ENCODE results near the gene PLCB3.

The PLCB3 gene

DNA sequence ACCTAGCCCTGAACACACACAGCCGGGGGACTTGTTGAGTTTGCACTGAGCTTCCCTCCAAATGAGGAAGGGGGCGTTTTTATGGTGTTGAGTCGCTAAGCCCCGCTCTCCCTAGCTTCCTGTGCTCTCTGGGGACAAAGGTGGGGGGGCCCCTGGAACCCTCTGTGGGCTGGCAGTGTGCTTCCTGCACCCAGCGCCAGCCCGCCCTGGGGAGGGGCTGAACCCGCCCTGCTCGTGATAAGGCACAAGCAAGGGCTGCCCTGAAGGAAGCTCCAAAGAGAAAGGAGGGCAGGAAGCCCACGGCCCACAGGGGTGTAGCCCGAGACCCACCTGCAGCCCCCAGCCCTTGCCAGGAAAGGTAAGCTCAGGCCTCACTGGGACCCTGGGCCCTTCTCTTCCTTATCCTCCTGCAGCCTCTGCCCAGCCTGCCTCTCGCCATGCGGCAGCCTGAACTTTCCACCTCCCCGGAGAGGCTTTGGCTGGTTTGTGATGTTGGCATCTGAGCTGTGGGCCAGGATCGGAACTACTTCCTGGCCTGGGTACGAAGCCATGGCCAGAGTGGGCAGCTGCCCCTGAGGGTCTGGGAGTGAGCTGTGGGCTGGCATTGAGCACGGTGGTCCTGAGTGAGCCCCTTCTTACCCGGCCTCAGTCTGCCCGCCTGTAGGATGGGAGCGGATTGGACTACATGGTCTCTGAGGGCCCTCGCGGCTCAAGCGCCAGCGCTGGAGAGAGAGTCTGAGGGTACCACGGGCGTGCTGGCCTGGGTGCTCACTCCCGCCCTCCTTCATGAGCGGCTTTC is 44.7 kb upstream of the PLCB3 start, which contains the start of gene FERMT3:
Gene FERMT3 (plus strand): TSS at position 265 of the 799 bp plus-strand sequence. CDS start 644 bp downstream, outside the sequence.
- TF ChIP-seq, protein P1, sequence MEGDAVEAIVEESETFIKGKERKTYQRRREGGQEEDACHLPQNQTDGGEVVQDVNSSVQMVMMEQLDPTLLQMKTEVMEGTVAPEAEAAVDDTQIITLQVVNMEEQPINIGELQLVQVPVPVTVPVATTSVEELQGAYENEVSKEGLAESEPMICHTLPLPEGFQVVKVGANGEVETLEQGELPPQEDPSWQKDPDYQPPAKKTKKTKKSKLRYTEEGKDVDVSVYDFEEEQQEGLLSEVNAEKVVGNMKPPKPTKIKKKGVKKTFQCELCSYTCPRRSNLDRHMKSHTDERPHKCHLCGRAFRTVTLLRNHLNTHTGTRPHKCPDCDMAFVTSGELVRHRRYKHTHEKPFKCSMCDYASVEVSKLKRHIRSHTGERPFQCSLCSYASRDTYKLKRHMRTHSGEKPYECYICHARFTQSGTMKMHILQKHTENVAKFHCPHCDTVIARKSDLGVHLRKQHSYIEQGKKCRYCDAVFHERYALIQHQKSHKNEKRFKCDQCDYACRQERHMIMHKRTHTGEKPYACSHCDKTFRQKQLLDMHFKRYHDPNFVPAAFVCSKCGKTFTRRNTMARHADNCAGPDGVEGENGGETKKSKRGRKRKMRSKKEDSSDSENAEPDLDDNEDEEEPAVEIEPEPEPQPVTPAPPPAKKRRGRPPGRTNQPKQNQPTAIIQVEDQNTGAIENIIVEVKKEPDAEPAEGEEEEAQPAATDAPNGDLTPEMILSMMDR (IDR thresholded peaks at IDR 0.05; ENCODE audit: extremely low read depth, insufficient read depth, missing control alignments): no peak
- in situ Hi-C loops (cut with MboI; ENCODE audit: low pct_unique_long_range_greater_than_20kb, low sequenced_read_pairs, unreplicated experiment): no loop called here
- DNase-seq (ENCODE audit: low spot score): peak; percentile 69

DNA sequence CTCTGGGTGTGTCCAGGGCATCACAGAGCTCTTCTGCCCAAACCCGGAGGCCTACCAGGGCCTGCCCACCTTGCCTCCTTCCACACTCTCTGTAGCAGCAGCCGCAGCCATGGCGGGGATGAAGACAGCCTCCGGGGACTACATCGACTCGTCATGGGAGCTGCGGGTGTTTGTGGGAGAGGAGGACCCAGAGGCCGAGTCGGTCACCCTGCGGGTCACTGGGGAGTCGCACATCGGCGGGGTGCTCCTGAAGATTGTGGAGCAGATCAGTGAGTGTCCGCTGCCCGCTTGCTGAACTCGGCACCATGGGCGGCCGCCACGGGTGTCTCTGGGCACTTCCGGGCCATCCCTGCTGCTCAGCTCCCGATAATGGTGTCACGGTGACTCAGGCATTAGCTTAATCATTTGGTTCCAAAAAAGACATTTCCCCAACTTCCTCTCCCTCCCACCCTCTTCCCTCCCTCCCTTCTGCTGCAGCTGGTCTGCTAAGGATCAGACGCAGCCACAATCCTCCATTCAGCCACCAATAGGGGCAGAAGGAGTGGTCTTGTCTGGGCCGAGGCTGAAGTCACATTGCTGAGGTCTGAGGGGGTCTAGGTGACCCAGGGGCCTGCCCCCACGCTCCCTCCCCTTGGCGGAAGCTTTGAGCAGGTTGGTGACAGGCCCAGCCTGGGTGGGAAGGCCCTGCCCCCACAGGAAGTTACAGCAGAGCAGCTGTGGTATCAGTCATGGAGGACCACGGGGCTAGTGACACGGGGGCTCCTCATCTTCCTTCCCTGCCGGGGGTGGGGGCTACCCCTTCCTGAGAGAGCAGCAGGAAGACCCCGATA is 43.9 kb upstream of the PLCB3 start:
- in situ Hi-C loops (cut with MboI; ENCODE audit: low pct_unique_long_range_greater_than_20kb, low sequenced_read_pairs, unreplicated experiment): no loop called here
- TF ChIP-seq, protein P1 (IDR thresholded peaks at IDR 0.05; ENCODE audit: extremely low read depth, insufficient read depth, missing control alignments): no peak
- peak; percentile 93 for DNase-seq (ENCODE audit: low spot score)

DNA sequence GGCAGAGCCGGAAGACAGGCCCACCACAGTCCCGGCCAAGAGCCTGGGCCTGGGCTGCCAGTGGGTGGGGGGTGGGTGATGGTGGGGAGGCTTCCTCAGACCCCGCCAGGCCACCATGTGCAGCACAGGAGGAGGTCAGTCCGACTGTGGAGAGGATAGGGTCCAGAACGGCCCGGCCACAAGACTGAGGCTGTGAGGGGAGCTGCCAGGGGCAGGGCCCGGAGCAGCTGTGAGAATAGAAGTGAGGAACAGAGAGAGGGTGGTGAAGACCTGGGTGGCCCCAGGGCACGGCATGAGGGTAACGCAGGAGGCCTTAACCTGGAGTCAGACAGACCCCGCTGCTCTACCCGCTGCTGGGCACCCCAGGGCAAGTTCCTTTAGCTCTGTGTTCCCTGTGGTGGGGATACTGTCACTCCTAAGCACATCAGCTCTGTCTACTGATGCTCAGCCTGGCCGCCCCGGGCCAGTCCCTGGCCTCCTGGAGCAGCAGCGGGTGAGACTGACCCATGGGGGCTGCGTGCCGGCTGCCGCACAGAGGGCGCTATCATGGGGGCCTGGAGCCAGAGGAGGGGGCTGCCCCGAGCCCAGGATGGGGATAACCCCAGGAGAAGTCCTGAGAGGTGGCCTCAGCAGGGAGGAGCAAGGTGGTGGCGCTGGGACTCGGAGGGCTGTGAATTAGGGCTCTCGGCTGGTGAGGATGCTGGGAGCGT is 43.1 kb upstream of the PLCB3 start:
- TF ChIP-seq, protein P1 (IDR thresholded peaks at IDR 0.05; ENCODE audit: extremely low read depth, insufficient read depth, missing control alignments): no peak
- DNase-seq (ENCODE audit: low spot score): no peak
- in situ Hi-C loops (cut with MboI; ENCODE audit: low pct_unique_long_range_greater_than_20kb, low sequenced_read_pairs, unreplicated experiment): no loop called here

DNA sequence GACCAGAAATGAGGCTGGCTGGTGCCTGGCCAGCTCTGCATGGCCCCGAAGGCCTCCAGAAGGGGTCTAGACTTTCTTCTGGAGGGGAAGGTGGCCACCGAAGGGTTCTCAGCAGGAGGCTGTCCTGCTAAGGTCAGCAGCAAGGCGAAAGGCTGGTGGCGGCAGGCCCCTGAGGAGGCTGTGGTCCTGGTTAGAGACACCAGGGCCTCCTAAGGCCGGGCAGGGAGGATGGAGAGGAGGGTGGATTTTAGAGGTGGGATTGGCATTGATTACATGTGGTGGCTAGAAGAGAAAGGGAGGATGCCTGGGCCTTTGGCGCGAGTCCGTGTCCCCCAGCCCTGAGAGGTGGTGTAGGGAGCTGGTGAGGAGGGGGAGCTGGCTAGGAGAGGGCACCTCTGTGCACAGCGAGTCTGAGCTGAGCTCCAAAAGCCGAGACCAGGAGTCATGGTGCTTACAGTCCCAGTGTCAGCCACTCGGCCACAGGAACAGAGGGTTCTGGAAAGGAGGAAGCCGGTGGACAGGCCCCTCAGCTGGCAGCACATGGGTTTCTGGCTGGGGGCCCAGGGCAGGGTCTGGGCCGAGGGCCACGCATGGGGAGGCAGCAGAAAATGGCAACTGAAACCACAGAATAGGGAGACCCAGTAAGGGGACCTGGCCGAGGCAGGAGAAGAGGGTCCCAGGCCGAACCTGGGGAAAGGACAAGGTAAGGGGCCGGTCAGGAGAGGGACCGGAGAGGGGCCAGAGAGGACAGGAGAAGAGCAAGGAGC is 42.4 kb upstream of the PLCB3 start:
- TF ChIP-seq, protein P1 (IDR thresholded peaks at IDR 0.05; ENCODE audit: extremely low read depth, insufficient read depth, missing control alignments): no peak
- in situ Hi-C loops (cut with MboI; ENCODE audit: low pct_unique_long_range_greater_than_20kb, low sequenced_read_pairs, unreplicated experiment): no loop called here
- no peak for DNase-seq (ENCODE audit: low spot score)

DNA sequence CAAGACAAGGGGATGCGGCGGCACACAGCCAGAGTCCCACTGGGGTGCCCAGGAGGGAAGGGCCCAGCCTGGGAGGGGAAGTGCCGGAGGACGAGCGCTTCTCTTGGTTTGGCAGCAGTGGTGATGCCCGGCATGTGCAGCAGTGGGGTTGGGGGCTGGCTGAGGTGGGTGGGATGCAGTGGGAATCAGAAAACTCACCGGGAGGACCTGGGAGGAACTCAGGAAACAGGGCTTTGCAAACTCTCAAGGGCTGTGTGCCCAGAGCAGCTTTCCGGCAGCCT is 41.8 kb upstream of the PLCB3 start:
- in situ Hi-C loops (cut with MboI; ENCODE audit: low pct_unique_long_range_greater_than_20kb, low sequenced_read_pairs, unreplicated experiment): no loop called here
- TF ChIP-seq, protein P1 (IDR thresholded peaks at IDR 0.05; ENCODE audit: extremely low read depth, insufficient read depth, missing control alignments): no peak
- DNase-seq (ENCODE audit: low spot score): no peak
